Smooth muscle cell (in vitro differentiated cells): Measurements from ENCODE around the gene VAV2. TPM values are rescaled to one million over a fixed set of nuclear protein-coding genes. Genes with fewer than 3 reads are reported as not detected.
"Not testable (repeated sequence)": the region's sequence is repeated elsewhere in the genome, so short reads cannot be mapped to it uniquely, and the experiment has no call there.

Source experiments
- DNase-seq: peaks from one replicate; lab custom pipeline; 2025; ENCODE audit not compliant: unreplicated experiment; lab: John Stamatoyannopoulos, UW
- H2AFZ ChIP-seq: fragments of 200-600 bp; sonication (generic); 2 replicates; pipeline ENCODE4 v1.6.0; 2016; ENCODE audit warnings: antibody characterized with exemption, low read depth, mild to moderate bottlenecking
- H3F3A ChIP-seq: fragments of 200-600 bp; sonication (generic); 2 replicates; pipeline ENCODE4 v1.6.0; 2017; ENCODE audit warnings: antibody characterized with exemption, low read depth
- H3K27ac ChIP-seq: fragments of 200-600 bp; sonication (generic); 2 replicates; pipeline ENCODE4 v1.5.1; 2016; ENCODE audit warnings: low read depth, mild to moderate bottlenecking
- H3K27me3 ChIP-seq: fragments of 200-600 bp; sonication (generic); 2 replicates; pipeline ENCODE4 v1.6.1; 2016; ENCODE audit warnings: low read depth, mild to moderate bottlenecking
- H3K36me3 ChIP-seq: fragments of 200-600 bp; sonication (generic); 2 replicates; pipeline ENCODE4 v1.5.1; 2016; ENCODE audit warnings: low read depth
- H3K4me1 ChIP-seq: fragments of 200-600 bp; sonication (generic); 2 replicates; pipeline ENCODE4 v1.5.1; 2016; ENCODE audit warnings: low read depth
- H3K4me2 ChIP-seq: fragments of 200-600 bp; sonication (generic); 2 replicates; pipeline ENCODE4 v1.6.0; 2016; ENCODE audit warnings: mild to moderate bottlenecking
- H3K4me3 ChIP-seq: fragments of 200-600 bp; sonication (generic); 2 replicates; pipeline ENCODE4 v1.5.1; 2016; ENCODE audit warnings: mild to moderate bottlenecking
- H3K79me2 ChIP-seq: fragments of 200-600 bp; sonication (generic); 2 replicates; pipeline ENCODE4 v1.6.0; 2016; ENCODE audit warnings: low read depth, mild to moderate bottlenecking
- H3K9ac ChIP-seq: fragments of 200-600 bp; sonication (generic); 2 replicates; pipeline ENCODE4 v1.6.0; 2016; ENCODE audit warnings: low read depth
- H3K9me3 ChIP-seq: fragments of 200-600 bp; sonication (generic); replicated peaks from 2 replicates; pipeline ENCODE4 v1.5.1; 2016; ENCODE audit warnings: low read depth
- H4K20me1 ChIP-seq: fragments of 200-600 bp; sonication (generic); 2 replicates; pipeline ENCODE4 v1.6.0; 2016; ENCODE audit warnings: low read depth
- CTCF ChIP-seq: fragments of 200-600 bp; sonication (generic); IDR thresholded peaks from 2 replicates; pipeline ENCODE4 v1.5.1; 2017; ENCODE audit warnings: borderline replicate concordance, mild to moderate bottlenecking, antibody characterized with exemption; ENCODE audit not compliant: insufficient read depth, poor library complexity, severe bottlenecking
- WGBS: methylation state at CpG from one replicate; pipeline ENCODE4 v1.1.7; 2016; ENCODE audit warnings: low lambda C conversion rate; 5-methylcytosine and 5-hydroxymethylcytosine counted together
- polyA plus RNA-seq: library from polyadenylated mRNA; unstranded; fragments of >200 nt; fragmentation: Nextera tagmentation; extraction: Ambion mirVana; gene quantifications from 2 replicates; pipeline ENCODE4 v1.2.1, GENCODE V29; 2016
- total RNA-seq: library from RNA; depleted of rRNA; stranded (reverse); fragments of >200 nt; gene quantifications from 2 replicates; pipeline ENCODE4 v1.2.3, GENCODE V29; 2014

VAV2 gene
- total and polyA plus RNA-seq, 2 experiments from 2014 or later = 26.2 to 35.3 TPM

GRCh38 chr9:133768859-133769510 lies 223.1 kb downstream of the VAV2 start:
- Histone ChIP-seq H3K4me3 (no peak overlapping the region), H3K27me3 (no peaks in the 10 kb centered on the region), H4K20me1 (no peaks in the 10 kb centered on the region), H3K36me3 (peaks cover 31% of the 10 kb centered on the region), H3K9ac (no peak overlapping the region), H3K4me2 (no peak overlapping the region), H3K27ac (no peak overlapping the region), H3F3A (no peaks in the 10 kb centered on the region), H3K79me2 (no peaks in the 10 kb centered on the region), H3K4me1 (no peaks in the 10 kb centered on the region), H2AFZ (no peak overlapping the region), H3K9me3 (peaks cover 3% of the 10 kb centered on the region)
- no peak for DNase-seq
- TF ChIP-seq CTCF = no peak
- WGBS = 95% methylated on average over 12 of the region's 15 CpGs

GRCh38 chr9:133768371-133768858 lies 223.7 kb downstream of the VAV2 start:
- DNase-seq = no peak
- TF ChIP-seq CTCF = no peak
- WGBS = 98% methylated on average over 15 of the region's 17 CpGs
- no peak overlapping the region for H3K4me3 ChIP-seq
- H4K20me1 ChIP-seq = no peaks in the 10 kb centered on the region
- H3K27ac ChIP-seq = no peak overlapping the region
- H3K27me3 ChIP-seq = no peaks in the 10 kb centered on the region
- H3F3A ChIP-seq = no peaks in the 10 kb centered on the region
- peaks cover 31% of the 10 kb centered on the region for H3K36me3 ChIP-seq
- H3K79me2 ChIP-seq = no peaks in the 10 kb centered on the region
- peaks cover 3% of the 10 kb centered on the region for H3K9me3 ChIP-seq
- no peak overlapping the region for H3K4me2 ChIP-seq
- no peaks in the 10 kb centered on the region for H3K4me1 ChIP-seq
- no peak overlapping the region for H3K9ac ChIP-seq
- no peak overlapping the region for H2AFZ ChIP-seq

- Histone ChIP-seq H3K27ac (no peak overlapping the region), H4K20me1 (no peaks in the 10 kb centered on the region), H3K27me3 (no peaks in the 10 kb centered on the region), H3K9me3 (peaks cover 3% of the 10 kb centered on the region), H2AFZ (no peak overlapping the region), H3K9ac (no peak overlapping the region), H3K36me3 (peaks cover 31% of the 10 kb centered on the region), H3K4me3 (no peak overlapping the region), H3F3A (no peaks in the 10 kb centered on the region), H3K4me2 (no peak overlapping the region), H3K79me2 (no peaks in the 10 kb centered on the region), H3K4me1 (no peaks in the 10 kb centered on the region)
- WGBS = 96% methylated on average over 1 of the region's 1 CpG
- no peak for DNase-seq
- no peak for TF ChIP-seq CTCF
These were observed 224.5 kb downstream of the VAV2 start for GRCh38 chr9:133767625-133768024.

GRCh38 chr9:133767008-133767407 lies 225.1 kb downstream of the VAV2 start:
- Histone ChIP-seq H4K20me1 (no peaks in the 10 kb centered on the region), H3K36me3 (peaks cover 31% of the 10 kb centered on the region), H3K9me3 (peaks cover 3% of the 10 kb centered on the region), H3F3A (no peaks in the 10 kb centered on the region), H3K4me1 (no peaks in the 10 kb centered on the region), H3K27ac (no peak overlapping the region), H3K9ac (no peak overlapping the region), H3K4me2 (no peak overlapping the region), H3K4me3 (no peak overlapping the region), H2AFZ (no peak overlapping the region), H3K27me3 (no peaks in the 10 kb centered on the region), H3K79me2 (no peaks in the 10 kb centered on the region)
- DNase-seq = no peak
- no peak for TF ChIP-seq CTCF
- 100% methylated on average over 1 of the region's 1 CpG for WGBS

- H3K36me3 ChIP-seq = peaks cover 31% of the 10 kb centered on the region
These were observed 225.9 kb downstream of the VAV2 start for GRCh38 chr9:133766234-133766633.

More at GRCh38 chr9:133766234-133766633, 225.9 kb downstream of the VAV2 start:
- not testable (repeated sequence) for H3K4me1 ChIP-seq, H3K9ac ChIP-seq, H3K4me2 ChIP-seq, H2AFZ ChIP-seq, H3K79me2 ChIP-seq, H4K20me1 ChIP-seq, DNase-seq, H3F3A ChIP-seq, H3K27me3 ChIP-seq, H3K27ac ChIP-seq, H3K4me3 ChIP-seq, H3K9me3 ChIP-seq
- WGBS = 98% methylated on average over 3 of the region's 3 CpGs
